ENCODE results near the gene COL19A1. TPM values are rescaled to one million over a fixed set of nuclear protein-coding genes. Genes with fewer than 3 reads are reported as not detected.
A peak's percentile ranks its signal among the peaks of the same experiment; 100 is the strongest.

The COL19A1 gene
- total RNA-seq, 2 donors from 2014 or later: 0.05 to 0.10 TPM

DNA sequence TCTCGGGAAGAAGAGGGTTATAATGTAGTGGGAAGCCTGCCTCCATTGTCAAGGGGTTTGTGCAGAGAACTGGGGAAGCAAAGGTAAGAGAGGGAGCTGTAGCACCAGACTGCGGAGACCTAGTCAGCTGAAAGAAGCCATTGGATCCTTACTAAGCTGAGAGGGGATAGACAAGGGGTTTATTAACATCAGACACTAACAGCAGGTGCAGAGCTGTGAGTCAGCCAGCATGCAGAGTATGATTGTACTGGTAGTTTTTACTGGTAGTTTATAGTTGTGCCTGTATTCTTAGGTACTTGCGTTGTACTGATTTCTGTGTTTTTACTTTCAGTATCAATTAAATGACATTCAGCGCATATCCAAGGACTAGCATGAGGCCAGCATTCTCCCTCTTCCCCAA lies 17.8 kb upstream of the COL19A1 start:
- H3K36me3 Mint-ChIP-seq: peaks cover 0 to 8% of the 10 kb centered on the region in 2 donors
- H3K27ac Mint-ChIP-seq: no peak overlapping the region

DNA sequence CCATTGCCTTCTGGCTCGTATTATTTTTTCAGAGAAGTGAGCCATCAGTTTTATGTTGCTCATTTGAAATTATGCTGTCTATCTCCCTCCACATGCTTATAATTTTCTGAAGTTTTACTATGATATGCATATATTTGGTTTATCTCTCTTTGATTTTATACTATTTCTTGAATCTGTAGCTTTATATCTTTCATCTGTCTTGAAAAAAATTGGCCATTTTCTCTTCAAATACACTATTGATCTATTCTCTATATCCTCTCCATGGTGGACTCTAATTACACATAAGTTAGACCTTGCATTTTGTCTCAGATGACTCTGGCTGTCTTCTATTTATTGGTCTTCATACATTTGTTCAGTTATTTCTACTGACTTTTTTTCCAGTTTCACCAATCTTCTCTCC lies 13.7 kb upstream of the COL19A1 start:
- H3K36me3 Mint-ChIP-seq: peaks cover 0 to 8% of the 10 kb centered on the region in 2 donors
- DNase-seq (ENCODE audit: low spot score in 2 of 2) (no peak), ATAC-seq (no peak)
- H3K9me3 Mint-ChIP-seq: peaks cover 6 to 7% of the 10 kb centered on the region in 2 donors
- H3K27ac Mint-ChIP-seq: no peak overlapping the region

More for the DNA sequence above, 17.8 kb upstream of the COL19A1 start:
- DNase-seq (ENCODE audit: low spot score in 2 of 2): no peak
- peaks cover 6 to 7% of the 10 kb centered on the region in 2 donors for H3K9me3 Mint-ChIP-seq
- no peak for ATAC-seq

- ATAC-seq: no peak
- no peaks in the 10 kb centered on the region for H3K9me3 Mint-ChIP-seq
- DNase-seq (ENCODE audit: low spot score in 2 of 2): no peak
- H3K36me3 Mint-ChIP-seq: no peaks in the 10 kb centered on the region
- H3K27ac Mint-ChIP-seq: no peak overlapping the region
Measured at GRCh38 chr6:69861986-69862385, 4.4 kb upstream of the COL19A1 start.

- H3K36me3 Mint-ChIP-seq: no peaks in the 10 kb centered on the region
Measured at GRCh38 chr6:69863766-69864165, 2.6 kb upstream of the COL19A1 start.

DNA sequence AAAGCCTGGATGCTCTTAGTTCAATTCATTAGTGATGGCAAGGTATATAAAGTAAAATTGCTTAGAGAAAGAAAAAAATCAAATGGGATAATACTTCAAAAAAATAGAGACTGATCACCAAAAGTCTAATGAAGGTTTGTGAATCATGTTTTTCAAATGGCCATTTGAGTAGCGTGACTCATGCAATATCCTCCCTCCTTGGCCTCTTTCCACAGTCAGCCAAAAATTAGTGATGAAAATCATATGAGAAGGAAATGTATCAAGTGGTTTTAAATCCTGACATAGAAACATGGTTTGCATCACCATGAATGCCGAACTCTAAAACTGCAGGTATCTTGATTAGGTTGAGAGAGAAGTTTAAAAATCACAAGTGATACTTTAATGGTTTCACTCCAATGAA lies 1.2 kb upstream of the COL19A1 start:
- ATAC-seq (no peak), DNase-seq (ENCODE audit: low spot score in 2 of 2) (no peak)
- no peaks in the 10 kb centered on the region for H3K36me3 Mint-ChIP-seq
- no peaks in the 10 kb centered on the region for H3K9me3 Mint-ChIP-seq
- H3K27ac Mint-ChIP-seq: no peak overlapping the region

More at GRCh38 chr6:69863766-69864165, 2.6 kb upstream of the COL19A1 start:
- Mint-ChIP-seq H3K9me3 (no peaks in the 10 kb centered on the region), H3K27ac (no peak overlapping the region)
- DNase-seq (ENCODE audit: low spot score in 2 of 2) (no peak), ATAC-seq (no peak)

- Mint-ChIP-seq H3K9me3 (no peaks in the 10 kb centered on the region), H3K36me3 (no peaks in the 10 kb centered on the region), H3K27ac (peak overlapping the region; percentile 48 to 67)
- ATAC-seq: peak; percentile 87 to 89
- DNase-seq (ENCODE audit: low spot score in 2 of 2): peak; percentile 63 to 65
Measured at GRCh38 chr6:69866770-69867638, 648 bp downstream of the COL19A1 start.

- ATAC-seq (no peak), DNase-seq (ENCODE audit: low spot score in 2 of 2) (no peak)
- Mint-ChIP-seq H3K27ac (peak overlapping the region in 1 of 2 donors; percentile 67), H3K9me3 (no peaks in the 10 kb centered on the region), H3K36me3 (no peaks in the 10 kb centered on the region)
Measured at GRCh38 chr6:69867639-69867976, 1.3 kb downstream of the COL19A1 start.

DNA sequence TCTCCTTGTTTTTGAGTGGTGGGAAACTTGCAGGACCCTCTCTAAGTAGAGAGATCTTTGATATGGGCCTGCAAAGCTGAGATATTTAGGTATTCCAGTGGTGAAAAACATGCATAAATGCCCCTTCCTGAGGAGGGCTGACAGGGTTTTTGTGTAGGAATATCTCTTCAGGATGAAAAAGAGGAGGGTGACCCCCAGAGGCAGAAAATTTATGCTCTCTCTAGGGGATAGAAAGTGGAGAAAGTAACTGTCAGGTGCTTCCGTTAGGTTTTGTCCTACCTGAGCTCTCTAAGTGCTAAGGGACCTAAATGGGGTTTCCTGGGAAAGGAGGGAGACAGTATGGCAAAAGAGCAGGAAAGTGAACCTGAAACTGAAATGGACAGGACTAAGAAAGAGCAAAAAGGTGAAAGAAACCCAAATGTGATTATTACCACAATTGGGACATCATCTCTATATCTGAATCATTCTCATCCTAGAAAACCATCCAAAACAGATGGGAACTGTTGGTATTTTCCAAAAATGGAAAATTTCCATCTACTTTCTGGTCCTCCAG lies 2.0 kb downstream of the COL19A1 start:
- Mint-ChIP-seq H3K27ac (peak overlapping the region in 1 of 2 donors; percentile 67), H3K9me3 (no peaks in the 10 kb centered on the region), H3K36me3 (no peaks in the 10 kb centered on the region)
- DNase-seq (ENCODE audit: low spot score in 2 of 2): no peak
- ATAC-seq: no peak

DNA sequence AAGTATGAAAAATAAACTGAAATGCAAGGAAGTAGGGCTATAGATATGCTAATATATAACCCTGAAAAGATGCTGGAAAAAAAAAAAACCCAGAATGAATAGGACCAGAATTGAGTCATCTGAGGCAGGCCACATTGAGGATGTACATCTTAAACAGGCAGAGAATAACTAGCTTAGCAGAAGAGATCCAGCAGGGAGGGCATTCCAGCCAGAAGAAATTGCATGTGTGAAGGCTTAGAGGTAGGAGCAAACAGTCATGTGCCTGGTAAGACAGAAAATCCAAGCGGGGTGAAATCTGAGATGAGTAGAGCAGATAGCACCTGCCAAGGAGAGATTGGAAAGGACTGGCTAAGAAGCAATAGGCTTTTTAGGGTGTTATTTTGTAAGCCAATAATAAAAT lies 2.6 kb downstream of the COL19A1 start:
- no peak for DNase-seq (ENCODE audit: low spot score in 2 of 2)
- H3K36me3 Mint-ChIP-seq: no peaks in the 10 kb centered on the region
- H3K9me3 Mint-ChIP-seq: no peaks in the 10 kb centered on the region
- peak in 1 of 2 donors; percentile 43 for ATAC-seq
- no peak overlapping the region for H3K27ac Mint-ChIP-seq

GRCh38 chr6:69871107-69871506 lies 4.8 kb downstream of the COL19A1 start:
- ATAC-seq (no peak), DNase-seq (ENCODE audit: low spot score in 2 of 2) (no peak)
- no peaks in the 10 kb centered on the region for H3K9me3 Mint-ChIP-seq
- no peaks in the 10 kb centered on the region for H3K36me3 Mint-ChIP-seq
- no peak overlapping the region for H3K27ac Mint-ChIP-seq

DNA sequence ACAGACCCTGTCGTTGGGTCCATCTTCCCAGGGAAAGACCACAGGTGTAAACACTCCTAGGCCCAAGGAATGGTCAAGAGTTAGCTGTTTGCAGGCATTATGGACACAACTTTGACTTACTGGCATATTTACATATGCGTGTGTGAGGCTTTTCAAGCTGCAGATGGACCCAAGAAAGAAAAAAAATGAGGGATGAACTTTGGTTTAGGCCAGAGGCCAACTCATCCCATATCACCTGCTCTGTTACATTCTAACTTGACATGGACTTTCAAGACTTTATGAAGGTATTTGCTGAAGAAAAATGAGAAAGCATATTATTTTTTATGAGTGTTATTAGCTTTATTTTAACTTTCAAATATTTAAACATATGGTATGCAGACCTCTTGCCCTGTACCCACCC lies 6.9 kb downstream of the COL19A1 start:
- ATAC-seq: no peak

GRCh38 chr6:69875715-69876114 lies 9.4 kb downstream of the COL19A1 start:
- DNase-seq (ENCODE audit: low spot score in 2 of 2) (no peak), ATAC-seq (no peak)
- no peaks in the 10 kb centered on the region for H3K36me3 Mint-ChIP-seq
- H3K9me3 Mint-ChIP-seq: no peaks in the 10 kb centered on the region
- H3K27ac Mint-ChIP-seq: no peak overlapping the region

More for the DNA sequence above, 6.9 kb downstream of the COL19A1 start:
- Mint-ChIP-seq H3K27ac (no peak overlapping the region), H3K9me3 (no peaks in the 10 kb centered on the region), H3K36me3 (no peaks in the 10 kb centered on the region)
- no peak for DNase-seq (ENCODE audit: low spot score in 2 of 2)

- H3K27ac Mint-ChIP-seq: no peak overlapping the region
- no peaks in the 10 kb centered on the region for H3K36me3 Mint-ChIP-seq
- DNase-seq (ENCODE audit: low spot score in 2 of 2) (no peak), ATAC-seq (no peak)
- no peaks in the 10 kb centered on the region for H3K9me3 Mint-ChIP-seq
Measured at GRCh38 chr6:69878795-69879194, 12.4 kb downstream of the COL19A1 start.

- H3K36me3 Mint-ChIP-seq: no peaks in the 10 kb centered on the region
- no peaks in the 10 kb centered on the region for H3K9me3 Mint-ChIP-seq
- ATAC-seq: peak in 1 of 2 donors; percentile 37
- DNase-seq (ENCODE audit: low spot score in 2 of 2): no peak
- H3K27ac Mint-ChIP-seq: no peak overlapping the region
Measured at GRCh38 chr6:69880601-69881000, 14.2 kb downstream of the COL19A1 start.

- H3K36me3 Mint-ChIP-seq: no peaks in the 10 kb centered on the region
- DNase-seq (ENCODE audit: low spot score in 2 of 2) (no peak), ATAC-seq (no peak)
- H3K9me3 Mint-ChIP-seq: no peaks in the 10 kb centered on the region
- no peak overlapping the region for H3K27ac Mint-ChIP-seq
Measured at GRCh38 chr6:69881322-69882151, 15.2 kb downstream of the COL19A1 start.

GRCh38 chr6:69883551-69883950 lies 17.2 kb downstream of the COL19A1 start:
- ATAC-seq: no peak
- Mint-ChIP-seq H3K27ac (no peak overlapping the region), H3K36me3 (no peaks in the 10 kb centered on the region), H3K9me3 (no peaks in the 10 kb centered on the region)
- DNase-seq (ENCODE audit: low spot score in 2 of 2): no peak

GRCh38 chr6:69884231-69884630 lies 17.9 kb downstream of the COL19A1 start:
- DNase-seq (ENCODE audit: low spot score in 2 of 2) (no peak), ATAC-seq (no peak)
- H3K27ac Mint-ChIP-seq: no peak overlapping the region
- peaks cover 0 to 3% of the 10 kb centered on the region in 2 donors for H3K9me3 Mint-ChIP-seq
- no peaks in the 10 kb centered on the region for H3K36me3 Mint-ChIP-seq
